ENCODE measurements around the gene CDK16. TPM values are rescaled to one million over a fixed set of nuclear protein-coding genes. Genes with fewer than 3 reads are reported as not detected.
A peak's percentile ranks its signal among the peaks of the same experiment; 100 is the strongest.

Gene CDK16
- total RNA-seq, 1 donor from 2014 or later = 80.9 TPM

DNA sequence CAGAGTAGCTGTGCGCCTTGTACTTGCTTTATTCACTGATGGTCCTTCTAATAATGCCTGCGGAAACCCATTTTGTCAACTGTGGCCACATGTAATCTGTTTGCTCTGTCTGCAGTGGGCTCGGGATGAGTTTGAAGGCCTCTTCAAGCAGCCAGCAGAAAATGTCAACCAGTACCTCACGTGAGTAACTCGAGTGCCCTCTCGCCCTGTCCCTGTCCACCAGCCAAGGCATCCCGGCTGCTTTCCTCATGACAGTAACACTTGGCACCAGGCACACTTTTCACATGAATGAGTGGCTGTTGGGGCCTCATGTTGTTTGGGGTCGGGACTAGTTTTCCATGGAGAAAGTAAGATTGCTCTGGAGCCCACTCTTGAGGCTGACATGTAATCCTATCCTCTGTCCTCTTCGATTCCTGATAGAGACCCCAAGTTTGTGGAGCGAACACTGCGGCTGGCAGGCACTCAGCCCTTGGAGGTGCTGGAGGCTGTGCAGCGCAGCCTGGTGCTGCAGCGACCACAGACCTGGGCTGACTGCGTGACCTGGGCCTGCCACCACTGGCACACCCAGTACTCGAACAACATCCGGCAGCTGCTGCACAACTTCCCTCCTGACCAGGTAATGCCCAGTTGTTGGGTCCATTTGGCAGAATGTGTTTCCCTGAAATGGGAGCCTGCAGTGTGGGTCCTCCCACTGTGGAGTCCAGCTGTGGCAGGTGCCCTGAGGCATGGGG, 8.8 kb upstream of the CDK16 start:
- no peak for DNase-seq (ENCODE audit: low spot score)

DNA sequence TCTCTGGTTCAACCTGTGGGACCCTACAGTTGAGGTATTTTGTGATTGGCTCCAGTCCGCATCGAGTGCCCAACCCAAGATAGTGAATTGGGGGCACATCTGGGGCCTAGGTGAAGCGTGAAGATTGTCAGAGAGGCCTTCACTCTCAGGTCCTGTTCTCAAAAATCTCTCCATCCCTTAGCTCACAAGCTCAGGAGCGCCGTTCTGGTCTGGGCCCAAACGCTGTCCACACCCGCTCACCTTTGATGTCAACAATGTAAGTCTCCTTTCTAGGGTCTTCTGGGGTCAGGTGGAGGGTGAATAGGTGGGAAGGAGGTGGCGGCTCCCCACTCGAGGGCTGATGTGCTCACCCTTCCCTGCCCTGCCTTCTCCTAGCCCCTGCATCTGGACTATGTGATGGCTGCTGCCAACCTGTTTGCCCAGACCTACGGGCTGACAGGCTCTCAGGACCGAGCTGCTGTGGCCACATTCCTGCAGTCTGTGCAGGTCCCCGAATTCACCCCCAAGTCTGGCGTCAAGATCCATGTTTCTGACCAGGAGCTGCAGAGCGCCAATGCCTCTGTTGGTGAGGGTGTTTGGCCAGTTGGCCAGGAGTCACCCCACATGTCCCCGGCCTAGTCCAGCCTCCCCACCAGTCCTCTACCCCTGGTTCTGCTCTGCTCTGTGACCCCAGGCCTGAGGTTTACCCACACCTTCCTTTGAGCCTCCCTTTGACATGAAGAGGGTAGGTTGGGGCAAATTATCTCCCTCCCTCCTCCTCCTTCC, 7.6 kb upstream of the CDK16 start:
- no peak for DNase-seq (ENCODE audit: low spot score)

DNA sequence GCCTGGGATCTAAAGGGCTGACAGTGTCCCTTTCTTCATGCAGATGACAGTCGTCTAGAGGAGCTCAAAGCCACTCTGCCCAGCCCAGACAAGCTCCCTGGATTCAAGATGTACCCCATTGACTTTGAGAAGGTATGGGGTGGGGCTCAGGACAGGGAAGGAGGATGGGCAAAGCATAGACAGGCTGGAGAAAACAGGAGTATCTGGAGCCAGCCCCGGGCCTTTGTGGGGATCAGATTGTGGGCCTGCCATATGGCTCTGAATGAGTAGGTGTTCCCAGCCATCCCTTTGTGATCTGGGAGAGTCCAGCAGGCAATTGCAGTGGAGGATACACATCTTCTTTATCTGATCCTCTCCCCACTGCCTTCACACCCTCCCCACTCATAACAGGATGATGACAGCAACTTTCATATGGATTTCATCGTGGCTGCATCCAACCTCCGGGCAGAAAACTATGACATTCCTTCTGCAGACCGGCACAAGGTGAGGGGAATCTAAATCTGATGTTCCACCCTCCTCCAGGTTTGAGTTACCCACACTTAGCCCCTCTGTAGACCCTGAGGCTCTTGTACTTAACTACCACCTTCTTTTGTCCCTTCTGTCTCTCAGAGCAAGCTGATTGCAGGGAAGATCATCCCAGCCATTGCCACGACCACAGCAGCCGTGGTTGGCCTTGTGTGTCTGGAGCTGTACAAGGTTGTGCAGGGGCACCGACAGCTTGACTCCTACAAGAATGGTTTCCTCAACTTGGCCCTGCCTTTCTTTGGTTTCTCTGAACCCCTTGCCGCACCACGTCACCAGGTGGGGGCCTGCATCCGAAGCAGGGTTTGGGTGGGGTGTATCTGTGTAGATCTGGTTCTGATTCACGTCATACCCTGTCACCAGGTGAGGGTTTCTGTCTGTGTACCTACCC, 5.8 kb upstream of the CDK16 start:
- DNase-seq (ENCODE audit: low spot score) = no peak

GRCh38 chrX:47214435-47215077, 3.9 kb upstream of the CDK16 start:
- no peak for DNase-seq (ENCODE audit: low spot score)

- no peak for DNase-seq (ENCODE audit: low spot score)
These were observed 3.1 kb upstream of the CDK16 start for GRCh38 chrX:47215291-47215900.

GRCh38 chrX:47216393-47216925, 2.0 kb upstream of the CDK16 start:
- no peak for DNase-seq (ENCODE audit: low spot score)

GRCh38 chrX:47217121-47217851, 1.2 kb upstream of the CDK16 start:
- DNase-seq (ENCODE audit: low spot score) = no peak

GRCh38 chrX:47217852-47218279, 615 bp upstream of the CDK16 start:
- peak; percentile 99 for DNase-seq (ENCODE audit: low spot score)

- DNase-seq (ENCODE audit: low spot score) = no peak
These were observed 687 bp downstream of the CDK16 start for GRCh38 chrX:47218920-47219815.

DNA sequence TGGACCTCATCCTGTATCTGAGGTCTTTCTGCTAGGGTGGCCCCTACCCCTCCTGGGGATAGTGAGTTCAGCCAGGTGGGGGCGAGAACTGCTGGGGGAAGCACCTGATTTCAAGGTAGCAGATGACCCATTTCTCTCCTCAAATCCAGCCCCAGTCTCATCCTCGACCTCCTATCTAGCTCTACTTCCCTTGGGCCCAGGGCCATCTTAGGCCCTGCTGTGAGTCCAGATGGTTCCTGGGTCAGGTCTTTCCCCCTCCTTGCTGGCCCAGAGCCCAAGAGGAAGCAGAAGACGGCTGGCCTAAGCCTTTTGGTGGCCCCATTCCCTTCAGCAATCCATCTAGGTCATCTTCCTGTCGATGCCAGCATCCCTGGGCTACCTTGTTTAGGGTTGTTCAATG, 3.3 kb downstream of the CDK16 start:
- no peak for DNase-seq (ENCODE audit: low spot score)

DNA sequence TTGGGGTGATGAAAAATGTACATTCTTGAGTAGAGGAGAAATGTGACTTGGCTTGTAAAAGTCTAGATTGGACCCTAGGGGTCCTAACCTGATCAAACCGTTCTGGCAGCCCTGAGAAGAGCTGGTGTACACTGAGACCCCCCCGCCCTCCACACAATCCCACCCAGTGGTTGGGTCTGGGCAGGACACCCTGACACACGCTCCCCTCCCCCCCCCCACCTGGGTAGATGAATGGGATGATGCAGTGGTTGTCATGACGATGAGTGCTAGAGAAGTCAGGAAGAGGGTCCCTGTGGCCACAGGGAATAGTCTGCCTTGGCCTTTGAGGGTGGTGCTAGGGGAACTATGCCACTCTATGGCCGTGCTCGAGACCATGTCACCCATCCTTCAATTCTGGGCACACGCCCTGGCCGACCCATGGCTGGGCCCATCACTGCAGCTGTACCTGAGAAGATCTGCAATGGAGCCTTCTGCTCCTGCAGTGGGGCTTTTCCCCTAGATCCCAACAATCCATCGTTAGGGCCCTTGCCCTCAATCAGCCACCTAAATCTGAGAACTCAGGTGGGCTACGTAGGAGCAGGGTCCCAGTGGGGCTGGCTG, 4.4 kb downstream of the CDK16 start:
- no peak for DNase-seq (ENCODE audit: low spot score)

DNA sequence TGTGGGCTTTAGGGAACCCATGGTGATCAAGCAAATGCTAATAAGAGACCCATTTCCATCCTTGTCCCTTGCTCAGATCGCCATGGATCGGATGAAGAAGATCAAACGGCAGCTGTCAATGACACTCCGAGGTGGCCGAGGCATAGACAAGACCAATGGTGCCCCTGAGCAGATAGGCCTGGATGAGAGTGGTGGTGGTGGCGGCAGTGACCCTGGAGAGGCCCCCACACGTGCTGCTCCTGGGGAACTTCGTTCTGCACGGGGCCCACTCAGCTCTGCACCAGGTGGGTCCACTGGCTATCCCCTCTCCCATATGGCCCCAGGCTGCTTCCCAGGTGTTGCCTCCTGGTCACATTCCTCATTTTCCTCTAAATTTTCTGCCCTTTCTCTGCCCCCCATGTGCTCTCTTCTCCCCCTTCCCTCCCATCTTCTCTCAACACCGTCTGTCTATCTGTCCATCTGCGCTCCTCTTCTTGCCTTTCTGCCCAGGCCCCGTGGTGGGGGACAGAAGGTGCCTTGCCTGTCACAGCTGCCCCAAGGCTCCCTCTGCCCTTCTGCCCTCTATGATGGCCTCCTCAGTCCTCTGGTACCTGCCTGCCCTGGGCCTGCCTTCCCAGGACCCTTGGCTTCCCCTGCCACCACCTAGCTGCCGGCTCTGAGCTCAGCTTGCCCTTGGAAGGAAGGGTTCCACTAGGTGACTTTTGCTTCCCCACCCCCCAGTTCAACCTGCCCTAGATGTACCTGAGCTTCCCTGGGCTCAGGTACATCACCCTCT, 5.2 kb downstream of the CDK16 start:
- no peak for DNase-seq (ENCODE audit: low spot score)

DNA sequence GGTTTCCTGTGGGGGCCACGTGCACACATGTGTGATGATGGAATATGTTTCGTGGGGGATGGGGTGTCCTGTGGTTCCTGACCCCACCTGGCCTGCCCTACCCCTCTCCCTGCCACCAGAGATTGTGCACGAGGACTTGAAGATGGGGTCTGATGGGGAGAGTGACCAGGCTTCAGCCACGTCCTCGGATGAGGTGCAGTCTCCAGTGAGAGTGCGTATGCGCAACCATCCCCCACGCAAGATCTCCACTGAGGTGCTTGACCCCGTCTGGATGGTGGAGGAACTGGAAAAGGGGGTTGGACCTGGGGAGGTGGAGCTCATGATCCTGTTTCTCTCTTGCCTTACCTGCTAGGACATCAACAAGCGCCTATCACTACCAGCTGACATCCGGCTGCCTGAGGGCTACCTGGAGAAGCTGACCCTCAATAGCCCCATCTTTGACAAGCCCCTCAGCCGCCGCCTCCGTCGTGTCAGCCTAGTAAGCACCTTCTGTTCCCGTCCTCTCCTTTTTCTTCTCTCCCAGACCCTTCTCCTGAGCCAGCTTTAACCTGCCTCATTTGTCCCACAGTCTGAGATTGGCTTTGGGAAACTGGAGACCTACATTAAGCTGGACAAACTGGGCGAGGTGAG, 5.9 kb downstream of the CDK16 start:
- DNase-seq (ENCODE audit: low spot score) = no peak

DNA sequence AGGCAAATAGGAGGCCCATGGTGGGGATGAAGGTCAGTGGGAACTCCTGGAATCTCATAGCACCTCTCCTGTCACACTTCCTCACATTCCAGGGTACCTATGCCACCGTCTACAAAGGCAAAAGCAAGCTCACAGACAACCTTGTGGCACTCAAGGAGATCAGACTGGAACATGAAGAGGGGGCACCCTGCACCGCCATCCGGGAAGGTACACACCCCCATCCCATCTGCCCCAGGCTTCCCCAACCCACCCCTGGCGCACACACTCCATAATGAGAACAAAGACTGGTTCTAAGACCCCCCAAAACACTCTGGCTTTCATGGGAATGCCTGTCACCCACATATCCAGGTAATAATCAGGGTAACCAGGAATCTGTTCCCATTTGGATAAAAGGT, 6.4 kb downstream of the CDK16 start:
- no peak for DNase-seq (ENCODE audit: low spot score)

DNA sequence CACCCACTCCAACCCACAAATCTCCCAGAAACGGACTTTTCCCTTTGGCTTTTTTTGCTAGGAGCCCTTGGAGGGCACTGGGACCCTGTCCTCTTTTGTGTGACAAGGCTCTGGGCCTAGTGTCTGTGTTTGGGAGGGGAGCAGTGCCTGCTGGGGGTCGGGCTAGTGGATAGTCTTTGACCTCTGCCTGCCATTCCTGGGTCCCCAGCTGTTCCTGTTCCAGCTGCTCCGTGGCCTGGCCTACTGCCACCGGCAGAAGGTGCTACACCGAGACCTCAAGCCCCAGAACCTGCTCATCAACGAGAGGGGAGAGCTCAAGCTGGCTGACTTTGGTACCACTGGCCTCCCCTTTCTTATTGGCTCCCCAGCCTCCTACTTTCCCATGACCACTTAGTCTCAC, 7.6 kb downstream of the CDK16 start:
- no peak for DNase-seq (ENCODE audit: low spot score)

GRCh38 chrX:47226531-47227333, 8.3 kb downstream of the CDK16 start:
- DNase-seq (ENCODE audit: low spot score) = no peak

- no peak for DNase-seq (ENCODE audit: low spot score)
These were observed 8.8 kb downstream of the CDK16 start for GRCh38 chrX:47227334-47227583.
